ENCODE data around the gene CNBP. TPM values are rescaled to one million over a fixed set of nuclear protein-coding genes. Genes with fewer than 3 reads are reported as not detected.

CNBP gene
- total RNA-seq, 1 experiment from 2014 or later = 267 TPM

DNA sequence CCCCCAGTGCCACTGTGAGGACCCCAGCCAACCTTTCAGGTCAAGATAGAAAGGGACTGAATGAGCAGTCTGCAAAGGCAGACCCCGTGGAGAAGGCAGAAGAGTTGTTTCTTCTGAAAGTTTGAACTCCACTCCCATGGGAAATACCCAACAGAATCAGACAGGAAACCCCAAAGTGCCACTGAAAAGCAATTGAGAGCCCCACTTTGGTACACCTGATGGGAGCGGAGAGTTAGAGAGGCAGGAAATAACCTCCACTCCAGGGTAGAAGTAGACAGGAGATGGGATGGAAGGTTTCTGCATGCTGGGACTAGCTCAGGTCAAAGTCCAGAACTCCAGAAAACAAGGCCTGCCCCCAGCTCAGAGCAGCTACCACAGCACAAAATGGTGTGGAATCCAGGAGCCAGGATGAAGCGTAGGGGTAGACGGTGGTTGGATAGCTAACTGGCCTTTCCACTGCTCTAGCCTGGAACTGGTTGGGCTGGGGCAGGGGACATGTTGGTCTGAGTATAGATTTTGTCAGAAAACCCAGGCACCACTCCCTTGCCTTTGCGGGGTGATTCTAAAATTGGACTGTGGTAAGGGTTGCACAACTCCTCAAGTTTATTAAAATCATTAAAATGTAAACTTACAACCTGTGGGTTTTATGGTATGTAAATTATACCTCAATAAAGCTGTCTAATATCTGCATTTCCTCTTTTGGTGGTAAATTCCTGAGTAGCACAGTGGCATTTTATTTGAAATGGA is 60.2 kb downstream of the CNBP start:
- H3K9me3 ChIP-seq (ENCODE audit: low read length) = no peaks in the 10 kb centered on the region
- intact Hi-C loops (cut with micrococcal nuclease) = no loop called here
- POLR2A ChIA-PET (ENCODE audit: unreplicated experiment) = no interaction called here
- no peak overlapping the region for H3K4me2 ChIP-seq (ENCODE audit: low read length)
- no peak overlapping the region for H2AFZ ChIP-seq (ENCODE audit: low read length)
- no peaks in the 10 kb centered on the region for H3F3A ChIP-seq (ENCODE audit: low read length, unreplicated experiment)
- ATAC-seq = no peak
- no peak overlapping the region for H3K4me3 ChIP-seq (ENCODE audit: low read length)
- H3K79me2 ChIP-seq (ENCODE audit: low read length) = peaks cover 18% of the 10 kb centered on the region
- no peak for DNase-seq
- H3K9me2 ChIP-seq (replicated peaks; ENCODE audit: low read length) = no peaks in the 10 kb centered on the region
- CTCF ChIA-PET = interaction anchor here (1.0 kb wide), 1 partner anchor 70 kb away, joined by 4 read pairs; no protein-coding TSS in a partner anchor
- no peaks in the 10 kb centered on the region for H3K27me3 ChIP-seq (ENCODE audit: low read length)
- TF ChIP-seq EZH2 (IDR thresholded peaks at IDR 0.05; ENCODE audit: low read length, unreplicated experiment) (no peak), EZH2phosphoT487 (IDR thresholded peaks at IDR 0.05; ENCODE audit: borderline replicate concordance, low read length) (no peak)
- TF ChIP-seq, protein P1, sequence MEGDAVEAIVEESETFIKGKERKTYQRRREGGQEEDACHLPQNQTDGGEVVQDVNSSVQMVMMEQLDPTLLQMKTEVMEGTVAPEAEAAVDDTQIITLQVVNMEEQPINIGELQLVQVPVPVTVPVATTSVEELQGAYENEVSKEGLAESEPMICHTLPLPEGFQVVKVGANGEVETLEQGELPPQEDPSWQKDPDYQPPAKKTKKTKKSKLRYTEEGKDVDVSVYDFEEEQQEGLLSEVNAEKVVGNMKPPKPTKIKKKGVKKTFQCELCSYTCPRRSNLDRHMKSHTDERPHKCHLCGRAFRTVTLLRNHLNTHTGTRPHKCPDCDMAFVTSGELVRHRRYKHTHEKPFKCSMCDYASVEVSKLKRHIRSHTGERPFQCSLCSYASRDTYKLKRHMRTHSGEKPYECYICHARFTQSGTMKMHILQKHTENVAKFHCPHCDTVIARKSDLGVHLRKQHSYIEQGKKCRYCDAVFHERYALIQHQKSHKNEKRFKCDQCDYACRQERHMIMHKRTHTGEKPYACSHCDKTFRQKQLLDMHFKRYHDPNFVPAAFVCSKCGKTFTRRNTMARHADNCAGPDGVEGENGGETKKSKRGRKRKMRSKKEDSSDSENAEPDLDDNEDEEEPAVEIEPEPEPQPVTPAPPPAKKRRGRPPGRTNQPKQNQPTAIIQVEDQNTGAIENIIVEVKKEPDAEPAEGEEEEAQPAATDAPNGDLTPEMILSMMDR (conservative IDR thresholded peaks at IDR 0.05; ENCODE audit: low read depth, low read length) = no peak
- H3K27ac ChIP-seq (ENCODE audit: low read length) = no peak overlapping the region
- no peaks in the 10 kb centered on the region for H3K36me3 ChIP-seq (ENCODE audit: low read depth, low read length)
- H4K20me1 ChIP-seq (ENCODE audit: low read length) = no peaks in the 10 kb centered on the region
- BruUV-seq (replicated peaks) = no TSS peak
- H3K4me1 ChIP-seq (ENCODE audit: insufficient read depth, low read length) = peaks cover 16% of the 10 kb centered on the region
- no peak overlapping the region for H3K9ac ChIP-seq (ENCODE audit: low read length)

DNA sequence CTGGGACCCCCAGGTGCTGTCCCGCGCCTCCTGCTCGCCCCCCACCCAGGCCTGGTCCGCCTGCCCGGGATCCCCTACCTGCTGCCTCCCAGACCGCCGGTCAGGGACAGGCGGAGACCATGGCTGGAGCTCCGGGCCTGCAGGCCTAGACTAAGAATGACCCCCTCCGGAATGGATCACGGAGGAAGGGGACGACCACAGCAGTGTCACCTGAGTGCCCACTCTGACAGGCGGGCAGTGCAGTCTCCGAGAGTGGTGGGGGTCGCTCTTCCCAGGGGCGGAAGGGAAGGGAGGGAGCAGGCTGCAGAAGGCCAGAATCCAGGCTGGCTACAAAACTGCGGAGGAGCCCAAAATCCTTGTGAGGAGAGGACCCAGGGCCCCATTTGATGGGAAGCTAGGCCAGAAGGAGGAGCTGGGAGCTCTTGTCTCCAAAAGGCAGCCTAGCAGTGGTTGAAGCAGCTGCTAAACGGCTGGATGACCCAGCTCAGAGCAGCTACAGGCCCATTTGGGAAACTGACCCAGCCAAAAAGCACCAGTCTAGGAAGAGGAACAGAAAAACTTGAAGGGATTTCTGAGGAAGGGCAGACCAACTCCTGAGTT is 61.2 kb downstream of the CNBP start:
- ChIA-PET POLR2A (ENCODE audit: unreplicated experiment) (no interaction called here), CTCF (interaction anchor here (0.6 to 1.0 kb wide), 2 partner anchors 69 to 152 kb away, joined by 4 to 5 read pairs; no protein-coding TSS in a partner anchor)
- no peak for TF ChIP-seq EZH2 (IDR thresholded peaks at IDR 0.05; ENCODE audit: low read length, unreplicated experiment)
- TF ChIP-seq EZH2phosphoT487 (IDR thresholded peaks at IDR 0.05; ENCODE audit: borderline replicate concordance, low read length) = no peak
- TF ChIP-seq, protein P1 (conservative IDR thresholded peaks at IDR 0.05; ENCODE audit: low read depth, low read length) = no peak
- no peak overlapping the region for H3K27ac ChIP-seq (ENCODE audit: low read length)
- ATAC-seq (no peak), DNase-seq (no peak)
- H3K36me3 ChIP-seq (ENCODE audit: low read depth, low read length) = no peaks in the 10 kb centered on the region
- no peak overlapping the region for H2AFZ ChIP-seq (ENCODE audit: low read length)
- no peaks in the 10 kb centered on the region for H3K9me3 ChIP-seq (ENCODE audit: low read length)
- no peaks in the 10 kb centered on the region for H3K27me3 ChIP-seq (ENCODE audit: low read length)
- H3K4me1 ChIP-seq (ENCODE audit: insufficient read depth, low read length) = peaks cover 16% of the 10 kb centered on the region
- BruUV-seq (replicated peaks) = no TSS peak
- H3K9me2 ChIP-seq (replicated peaks; ENCODE audit: low read length) = no peaks in the 10 kb centered on the region
- H3K79me2 ChIP-seq (ENCODE audit: low read length) = peaks cover 28% of the 10 kb centered on the region
- intact Hi-C loops (cut with micrococcal nuclease) = no loop called here
- no peaks in the 10 kb centered on the region for H3F3A ChIP-seq (ENCODE audit: low read length, unreplicated experiment)
- H3K4me3 ChIP-seq (ENCODE audit: low read length) = no peak overlapping the region
- H3K4me2 ChIP-seq (ENCODE audit: low read length) = no peak overlapping the region
- no peak overlapping the region for H3K9ac ChIP-seq (ENCODE audit: low read length)
- H4K20me1 ChIP-seq (ENCODE audit: low read length) = no peaks in the 10 kb centered on the region
